ENCODE measurements around the gene CYBRD1.
"Not testable (repeated sequence)": the region's sequence is repeated elsewhere in the genome, so short reads cannot be mapped to it uniquely, and the experiment has no call there.

The CYBRD1 gene, protein sequence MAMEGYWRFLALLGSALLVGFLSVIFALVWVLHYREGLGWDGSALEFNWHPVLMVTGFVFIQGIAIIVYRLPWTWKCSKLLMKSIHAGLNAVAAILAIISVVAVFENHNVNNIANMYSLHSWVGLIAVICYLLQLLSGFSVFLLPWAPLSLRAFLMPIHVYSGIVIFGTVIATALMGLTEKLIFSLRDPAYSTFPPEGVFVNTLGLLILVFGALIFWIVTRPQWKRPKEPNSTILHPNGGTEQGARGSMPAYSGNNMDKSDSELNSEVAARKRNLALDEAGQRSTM

DNA sequence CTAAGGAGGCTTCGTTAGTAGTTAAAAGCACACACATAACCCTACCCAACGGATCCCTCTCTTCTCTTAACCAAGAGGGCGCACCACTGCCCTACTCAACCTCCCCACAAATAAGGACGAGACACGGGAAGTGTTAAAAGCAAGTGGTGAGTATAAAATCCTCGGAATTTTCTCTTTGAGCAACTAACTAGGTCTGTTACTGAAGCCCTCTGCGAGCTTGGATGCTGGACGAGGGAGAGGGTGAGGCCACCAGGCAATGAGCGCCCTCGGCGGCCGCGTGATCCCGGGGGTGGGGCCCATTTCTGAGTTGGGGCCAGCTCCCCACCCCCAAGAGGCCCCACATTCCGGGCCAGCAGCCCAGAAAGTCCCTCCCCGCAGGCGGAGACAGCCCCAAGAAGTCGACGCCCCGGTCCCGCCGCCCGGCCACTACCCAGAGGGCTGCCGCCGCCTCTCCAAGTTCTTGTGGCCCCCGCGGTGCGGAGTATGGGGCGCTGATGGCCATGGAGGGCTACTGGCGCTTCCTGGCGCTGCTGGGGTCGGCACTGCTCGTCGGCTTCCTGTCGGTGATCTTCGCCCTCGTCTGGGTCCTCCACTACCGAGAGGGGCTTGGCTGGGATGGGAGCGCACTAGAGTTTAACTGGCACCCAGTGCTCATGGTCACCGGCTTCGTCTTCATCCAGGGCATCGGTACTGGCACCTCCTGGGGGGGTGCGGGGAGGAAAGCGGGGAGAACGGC, at the start of gene CYBRD1:
Gene CYBRD1 (plus strand): TSS at position 423 of the 736 bp plus-strand sequence. CDS start 72 bp downstream, at position 495.
- no peak for DNase-seq

DNA sequence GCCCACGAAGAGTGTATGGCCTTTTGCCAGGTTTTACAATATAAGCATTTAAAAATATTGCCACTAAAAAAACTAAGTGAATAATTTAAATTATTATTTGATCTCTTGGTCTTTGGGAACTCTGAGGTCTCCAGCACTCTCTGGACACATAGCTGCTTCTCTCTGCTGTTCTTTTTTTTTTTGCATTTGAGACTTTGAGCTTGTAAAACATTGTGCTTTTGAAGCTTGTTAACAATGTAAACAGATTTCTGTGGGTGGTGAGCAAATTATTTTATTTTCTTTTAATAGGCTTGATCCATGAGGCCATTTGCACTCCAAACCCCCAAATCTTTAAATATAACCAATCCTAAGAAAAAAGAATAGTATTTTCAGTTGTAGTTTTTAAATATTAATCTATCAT, 46.3 kb upstream of the CYBRD1 start:
- DNase-seq, result no peak

GRCh38 chr2:171478345-171478744, 43.9 kb upstream of the CYBRD1 start:
- DNase-seq, result no peak

GRCh38 chr2:171479154-171479814, 43.0 kb upstream of the CYBRD1 start:
- no peak for DNase-seq

GRCh38 chr2:171480908-171481307, 41.4 kb upstream of the CYBRD1 start:
- DNase-seq, result no peak

GRCh38 chr2:171482308-171482707, 40.0 kb upstream of the CYBRD1 start:
- DNase-seq, result no peak

DNA sequence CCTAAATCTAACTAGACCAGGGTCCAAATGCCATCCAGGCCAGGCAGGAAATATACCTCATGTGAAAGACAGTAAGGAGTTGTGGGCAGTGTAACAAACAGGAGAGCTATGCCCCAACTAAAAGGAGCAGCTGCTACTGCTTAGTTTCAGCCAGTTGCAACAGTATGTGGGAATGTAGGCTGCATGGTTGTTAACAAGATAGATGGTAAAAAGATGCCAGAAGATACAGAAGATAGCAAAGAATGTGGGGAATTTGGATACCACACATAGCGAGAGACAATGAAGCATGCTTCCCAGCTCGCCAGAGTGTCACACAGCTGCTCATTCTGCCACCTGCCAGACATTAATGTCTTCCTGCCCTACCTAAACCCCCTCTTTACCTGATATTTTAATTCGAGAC, 39.4 kb upstream of the CYBRD1 start:
- no peak for DNase-seq

- no peak for DNase-seq
Observed at GRCh38 chr2:171483793-171484192, 38.5 kb upstream of the CYBRD1 start.

DNA sequence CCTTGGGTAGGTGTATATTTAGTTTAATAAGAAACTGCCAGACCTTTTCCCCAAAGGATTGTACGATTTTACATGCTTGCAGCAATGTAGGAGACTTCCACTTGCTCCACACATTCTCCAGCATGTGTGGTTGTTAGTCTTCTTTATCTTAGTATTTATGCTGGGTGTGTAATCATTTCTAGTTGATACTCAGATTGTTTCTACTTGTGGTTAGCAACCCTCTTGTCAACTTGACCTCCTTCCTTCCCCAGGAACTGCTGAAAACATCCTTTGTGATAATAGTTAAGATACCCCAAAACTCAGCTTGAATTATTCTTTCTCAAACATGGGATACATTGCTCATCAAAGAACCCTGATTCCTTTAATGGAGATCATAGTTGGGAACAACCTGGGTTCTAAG, 37.2 kb upstream of the CYBRD1 start:
- DNase-seq, result no peak

DNA sequence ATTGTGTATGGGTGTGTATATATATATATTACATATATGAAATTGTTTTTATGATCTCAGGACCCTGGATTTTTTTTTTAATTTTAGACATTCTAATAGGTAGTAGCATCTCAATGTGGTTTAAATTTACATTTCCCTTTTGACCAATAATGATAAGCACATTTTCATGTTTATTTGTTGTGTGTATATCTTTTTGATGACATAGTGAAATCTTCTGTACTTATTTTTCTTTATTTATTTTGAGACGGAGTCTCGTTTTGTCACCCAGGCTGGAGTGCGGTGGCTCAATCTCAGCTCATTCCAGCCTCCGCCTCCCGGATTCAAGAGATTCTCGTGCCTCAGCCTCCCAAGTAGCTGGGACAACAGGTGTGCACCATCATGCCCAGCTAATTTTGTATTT, 35.1 kb upstream of the CYBRD1 start:
- DNase-seq, result no peak

DNA sequence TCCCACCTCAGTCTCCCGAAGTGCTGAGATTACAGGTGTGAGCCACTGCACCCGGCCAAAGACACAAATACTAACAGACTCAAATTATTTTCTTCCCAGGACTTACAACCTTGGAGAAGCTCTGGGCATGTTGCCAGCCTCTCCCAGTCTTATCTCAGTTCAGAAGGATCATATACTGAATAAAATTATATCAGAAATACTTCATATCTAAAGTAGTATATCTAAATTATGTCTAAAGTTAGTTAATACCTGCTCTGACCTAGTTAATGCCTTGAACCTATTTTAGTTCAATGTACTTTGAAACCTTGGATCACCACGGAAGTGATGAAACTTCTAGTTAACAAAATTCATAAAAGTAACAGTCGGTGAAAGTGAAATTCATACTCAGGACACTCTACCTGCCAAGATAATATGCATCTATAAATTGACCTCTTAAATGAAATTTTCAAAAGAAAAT, 34.4 kb upstream of the CYBRD1 start:
- DNase-seq, result no peak

DNA sequence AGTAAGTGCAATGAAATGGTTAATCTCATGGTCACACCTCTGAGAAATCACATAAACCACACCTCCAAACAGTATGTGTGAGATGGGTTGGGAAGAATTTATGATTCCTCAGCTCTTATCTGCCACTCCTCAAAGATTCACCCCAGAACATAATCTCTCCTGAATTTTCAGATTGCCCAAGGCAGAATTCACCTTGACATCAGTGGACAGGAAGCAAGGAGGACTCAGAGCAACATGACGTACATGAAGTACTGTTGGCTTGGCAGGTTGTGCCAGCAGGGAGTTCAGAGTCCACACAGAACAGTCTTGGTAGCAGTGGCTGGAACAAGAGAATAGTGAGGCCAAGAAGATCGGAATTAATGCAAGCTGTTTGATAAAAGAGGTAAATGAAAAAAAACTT, 31.7 kb upstream of the CYBRD1 start:
- DNase-seq, result no peak

DNA sequence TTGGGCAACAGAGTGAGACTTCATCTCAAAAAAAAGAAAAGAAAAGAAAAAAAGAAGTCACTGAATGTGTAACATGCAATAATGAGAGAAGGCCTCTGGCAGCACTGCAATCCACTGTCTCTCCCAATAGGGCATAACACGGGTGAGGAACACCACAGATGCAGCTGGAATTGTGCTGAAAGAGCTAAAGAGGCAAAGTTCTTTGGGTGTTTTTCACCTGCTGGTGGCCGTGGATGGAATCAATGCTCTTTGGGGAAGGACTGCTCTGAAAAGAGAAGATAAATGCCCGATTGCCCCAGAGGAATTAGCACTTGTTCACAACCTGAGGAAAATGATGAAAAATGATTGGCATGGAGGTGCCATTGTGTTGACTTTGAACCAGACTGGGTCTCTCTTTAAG, 31.0 kb upstream of the CYBRD1 start:
- no peak for DNase-seq

GRCh38 chr2:171492664-171493063, 29.6 kb upstream of the CYBRD1 start:
- no peak for DNase-seq

- not testable (repeated sequence) for DNase-seq
Observed at GRCh38 chr2:171497664-171498063, 24.6 kb upstream of the CYBRD1 start.

DNA sequence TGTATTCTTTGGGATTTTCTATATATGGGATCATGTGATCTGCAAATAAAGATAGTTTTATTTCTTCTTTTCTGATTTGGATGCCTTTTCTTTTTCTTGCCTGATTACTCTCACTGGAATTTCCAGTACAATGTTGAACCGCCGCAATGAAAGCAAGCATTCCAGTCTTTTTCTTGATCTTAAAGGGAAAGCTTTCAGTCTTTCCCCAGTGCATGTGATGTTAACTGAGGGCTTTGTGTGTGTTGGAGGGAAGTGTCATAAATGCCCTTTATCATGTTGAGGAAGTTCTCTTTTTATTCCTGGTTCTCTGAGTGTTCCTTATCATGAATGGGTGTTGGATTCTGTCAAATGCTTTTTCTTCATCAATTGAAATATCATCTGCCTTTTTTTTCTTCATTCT, 16.9 kb upstream of the CYBRD1 start:
- no peak for DNase-seq

DNA sequence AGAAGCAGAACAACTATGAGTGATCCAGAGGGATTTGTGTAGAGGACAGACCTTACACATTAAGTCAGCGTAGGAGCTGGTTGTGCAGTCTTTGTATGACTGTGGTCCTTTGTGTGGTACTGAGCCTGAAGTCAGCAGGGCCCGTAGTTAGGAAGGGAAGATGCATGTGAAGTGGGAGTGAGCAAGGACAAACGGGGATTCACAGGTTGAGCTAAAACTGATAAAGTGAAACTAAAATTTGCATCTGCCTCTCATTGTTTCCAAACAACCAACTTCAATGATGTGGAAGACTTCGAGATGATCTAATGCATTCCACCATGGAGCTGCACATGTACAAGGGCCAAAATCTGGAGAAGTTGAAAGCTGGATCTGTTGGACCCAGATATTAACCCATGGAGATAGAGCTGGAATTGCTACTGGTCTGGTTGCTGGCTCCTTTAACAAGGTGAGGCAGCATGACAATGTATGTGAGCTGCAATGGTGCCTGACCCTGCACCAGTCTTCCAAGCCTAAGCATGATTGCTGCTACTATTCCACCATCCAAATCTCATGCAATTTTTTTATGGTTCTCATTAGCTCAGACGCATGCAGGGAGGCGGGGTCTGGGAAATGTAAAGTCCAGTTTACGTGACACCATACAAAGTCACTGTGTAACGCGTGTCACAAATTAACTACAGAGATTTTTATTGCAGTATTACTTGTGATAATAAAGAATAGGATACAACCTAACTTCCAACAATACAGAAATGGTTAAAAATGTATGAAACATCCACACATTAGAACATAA, 12.1 kb upstream of the CYBRD1 start:
- DNase-seq, result no peak

- no peak for DNase-seq
Observed at GRCh38 chr2:171512014-171512413, 10.3 kb upstream of the CYBRD1 start.

- DNase-seq, result no peak
Observed at GRCh38 chr2:171512683-171513195, 9.5 kb upstream of the CYBRD1 start.

- no peak for DNase-seq
Observed at GRCh38 chr2:171513719-171514160, 8.5 kb upstream of the CYBRD1 start.

- no peak for DNase-seq
Observed at GRCh38 chr2:171514908-171515582, 7.2 kb upstream of the CYBRD1 start.

- no peak for DNase-seq
Observed at GRCh38 chr2:171515672-171516298, 6.5 kb upstream of the CYBRD1 start.

Data from activated effector memory CD4-positive, alpha-beta T cell treated with anti-CD3 and anti-CD28 coated beads, Interleukin-2, amount 50 U/mL, for 16 hours (primary cell).